Stimulated activated CD8-positive, alpha-beta memory T cell treated with anti-CD3 and anti-CD28 coated beads, Interleukin-15, amount 100 ng/mL, for 4 hours (primary cell): ENCODE data around the gene ENAH.
"Not testable (repeated sequence)": the region's sequence is repeated elsewhere in the genome, so short reads cannot be mapped to it uniquely, and the experiment has no call there.

Experiments used
- DNase-seq, 2 donors: peaks; one replicate each; pipeline ENCODE4 v3.0.0-alpha.2; 2020; ENCODE audit warnings: low read depth in 2 of 2

ENAH gene

GRCh38 chr1:225644666-225645065 is 8.3 kb downstream of the ENAH start:
- DNase-seq = no peak

GRCh38 chr1:225642177-225642576 is 10.7 kb downstream of the ENAH start:
- DNase-seq = no peak

- no peak for DNase-seq
These were observed 14.1 kb downstream of the ENAH start for GRCh38 chr1:225638853-225639252.

GRCh38 chr1:225637651-225638199 is 15.2 kb downstream of the ENAH start:
- DNase-seq = no peak

- not testable (repeated sequence) for DNase-seq
These were observed 15.9 kb downstream of the ENAH start for GRCh38 chr1:225636992-225637391.

- no peak for DNase-seq
These were observed 17.3 kb downstream of the ENAH start for GRCh38 chr1:225635649-225636048.

GRCh38 chr1:225632836-225633235 is 20.1 kb downstream of the ENAH start:
- DNase-seq = not testable (repeated sequence)

GRCh38 chr1:225631021-225631663 is 21.8 kb downstream of the ENAH start:
- DNase-seq = no peak

- DNase-seq = no peak
These were observed 23.4 kb downstream of the ENAH start for GRCh38 chr1:225629483-225629882.

GRCh38 chr1:225628794-225629193 is 24.1 kb downstream of the ENAH start:
- DNase-seq = not testable (repeated sequence)

GRCh38 chr1:225627304-225627947 is 25.5 kb downstream of the ENAH start:
- no peak for DNase-seq

GRCh38 chr1:225626698-225627097 is 26.2 kb downstream of the ENAH start:
- DNase-seq = no peak

- DNase-seq = no peak
These were observed 35.0 kb downstream of the ENAH start for GRCh38 chr1:225617956-225618355.

GRCh38 chr1:225617479-225617878 is 35.4 kb downstream of the ENAH start:
- no peak for DNase-seq

- not testable (repeated sequence) for DNase-seq
These were observed 37.5 kb downstream of the ENAH start for GRCh38 chr1:225615403-225615790.

- DNase-seq = no peak
These were observed 39.9 kb downstream of the ENAH start for GRCh38 chr1:225613006-225613405.

GRCh38 chr1:225612287-225612686 is 40.6 kb downstream of the ENAH start:
- DNase-seq = no peak

GRCh38 chr1:225611537-225612223 is 41.2 kb downstream of the ENAH start:
- DNase-seq = no peak

- DNase-seq = no peak
These were observed 42.4 kb downstream of the ENAH start for GRCh38 chr1:225610539-225610938.

GRCh38 chr1:225608014-225608796 is 44.7 kb downstream of the ENAH start:
- no peak for DNase-seq

GRCh38 chr1:225607355-225607754 is 45.6 kb downstream of the ENAH start:
- DNase-seq = no peak
